GM12878 (cell line): ENCODE measurements around the gene DAAM1. TPM values are rescaled to one million over a fixed set of nuclear protein-coding genes. Genes with fewer than 3 reads are reported as not detected.

Source experiments
- ATAC-seq: fragments of 200-7000 bp; cut with Tn5 transposase; 3 replicates; pipeline ENCODE4 v1.9.1; 2020; ENCODE audit warnings: mild to moderate bottlenecking, moderate library complexity
- BruUV-seq: library from RNA; stranded (reverse); fragments of 400-500 nt; replicated peaks from 2 replicates; lab custom pipeline; 2021; lab: Mats Ljungman, UMichigan
- CTCF ChIA-PET: fragments of 300-600 bp; sonication (Branson Sonifier 250); formaldehyde crosslinking; extraction: SDS; loops from one replicate; lab custom pipeline; 2021; ENCODE audit warnings: inconsistent platforms; lab: Yijun Ruan, JAX
- POLR2A ChIA-PET: fragments of 350-600 bp; formaldehyde crosslinking; extraction: SDS; loops from one replicate; lab custom pipeline; 2021; ENCODE audit warnings: inconsistent platforms; lab: Charles Lee
- RAD21 ChIA-PET: fragments of 300-600 bp; sonication (Branson Sonifier 250); formaldehyde crosslinking; loops from one replicate; lab custom pipeline; 2023; ENCODE audit warnings: antibody characterized with exemption; ENCODE audit not compliant: unreplicated experiment; lab: Charles Lee
- SMC1A ChIA-PET: fragments of 300-600 bp; sonication (Branson Sonifier 250); formaldehyde crosslinking; loops from one replicate; lab custom pipeline; 2023; ENCODE audit not compliant: unreplicated experiment, uncharacterized antibody; lab: Charles Lee
- DNase-seq: peaks from one replicate; pipeline ENCODE4 v3.0.0-alpha.2; 2011; ENCODE audit warnings: low read depth, low spot score
- FAIRE-seq: peaks from 3 replicates; lab custom pipeline; 2011; peaks lifted over from hg19 to GRCh38; lab: Jason Lieb, UNC
- H2AFZ ChIP-seq: 2 replicates; pipeline ENCODE4 v1.6.0; 2011; ENCODE audit warnings: low read depth, low read length, control low read depth; ENCODE audit not compliant: control insufficient read depth
- H3K27ac ChIP-seq: 2 replicates; pipeline ENCODE4 v1.5.1; 2011; ENCODE audit warnings: control low read depth; ENCODE audit not compliant: control insufficient read depth, insufficient read depth
- H3K27me3 ChIP-seq, 2 experiments: replicated peaks in 1 of 2; 2 replicates each; pipeline versions ENCODE4 v1.6.0 to v1.6.1; 2011; ENCODE audit warnings: low read length in 1 of 2; ENCODE audit not compliant: control insufficient read depth in 2 of 2, insufficient read depth in 2 of 2
- H3K36me3 ChIP-seq, 2 experiments: 2 replicates each; pipeline ENCODE4 v1.5.1; 2011; ENCODE audit warnings: low read length in 1 of 2; ENCODE audit not compliant: control insufficient read depth in 2 of 2, insufficient read depth in 2 of 2
- H3K4me1 ChIP-seq: 2 replicates; pipeline ENCODE4 v1.6.1; 2011; ENCODE audit warnings: mild to moderate bottlenecking, low read length, moderate library complexity, mixed read lengths; ENCODE audit not compliant: control insufficient read depth, insufficient read depth
- H3K4me2 ChIP-seq: 2 replicates; pipeline ENCODE4 v1.6.0; 2011; ENCODE audit warnings: control low read depth; ENCODE audit not compliant: control insufficient read depth, insufficient read depth
- H3K4me3 ChIP-seq: fragments of 200-600 bp; sonication (generic); 2 replicates; pipeline ENCODE4 v1.5.1; 2016
- H3K79me2 ChIP-seq: 2 replicates; pipeline ENCODE4 v1.6.0; 2011; ENCODE audit warnings: low read length; ENCODE audit not compliant: control insufficient read depth, insufficient read depth
- H3K9ac ChIP-seq: 2 replicates; pipeline ENCODE4 v1.8.0; 2011; ENCODE audit warnings: low read length, control low read depth, mixed read lengths; ENCODE audit not compliant: control insufficient read depth, insufficient read depth
- H3K9me3 ChIP-seq: replicated peaks from 3 replicates; pipeline ENCODE4 v1.5.1; 2011; ENCODE audit warnings: mild to moderate bottlenecking, low read length; ENCODE audit not compliant: control insufficient read depth, insufficient read depth
- H4K20me1 ChIP-seq: 2 replicates; pipeline ENCODE4 v1.6.0; 2011; ENCODE audit not compliant: control insufficient read depth, insufficient read depth
- BHLHE40 ChIP-seq, 2 experiments: fragments of 450-650 bp in 1 of 2; IDR thresholded peaks; 2 replicates each; pipeline ENCODE4 v1.6.1; 2011 to 2017; ENCODE audit warnings: low read depth in 2 of 2, borderline replicate concordance in 1 of 2, improper control_type of control experiment in 1 of 2, low read length in 1 of 2, mild to moderate bottlenecking in 1 of 2
- BMI1 ChIP-seq: fragments of 450-650 bp; IDR thresholded peaks from 2 replicates; pipeline ENCODE4 v1.6.1; 2016; ENCODE audit warnings: mild to moderate bottlenecking, moderate library complexity, borderline replicate concordance
- CHD1 ChIP-seq: IDR thresholded peaks from 2 replicates; pipeline ENCODE4 v1.6.1; 2012; ENCODE audit warnings: low read depth, low read length, improper control_type of control experiment
- EED ChIP-seq: sonication (generic); IDR thresholded peaks from 2 replicates; pipeline ENCODE4 v1.6.1; 2016; ENCODE audit warnings: antibody characterized with exemption, low read depth
- EP300 ChIP-seq, 2 experiments: fragments of 150-350 bp in 1 of 2; IDR thresholded peaks; 2 replicates each; pipeline ENCODE4 v1.6.1; 2011 to 2012; ENCODE audit warnings: low read depth in 2 of 2, low read length in 2 of 2, borderline replicate concordance in 1 of 2, improper control_type of control experiment in 1 of 2, inconsistent platforms in 1 of 2; ENCODE audit not compliant: control insufficient read depth in 1 of 2
- KAT2A ChIP-seq: conservative IDR thresholded peaks from 2 replicates; pipeline ENCODE4 v1.6.1; 2011; ENCODE audit warnings: low read depth, low read length; ENCODE audit not compliant: control insufficient read depth
- KDM1A ChIP-seq: fragments of 200-600 bp; sonication (generic); IDR thresholded peaks from 2 replicates; pipeline ENCODE4 v1.6.1; 2016; ENCODE audit warnings: borderline replicate concordance
- MEF2A ChIP-seq: IDR thresholded peaks from 2 replicates; pipeline ENCODE4 v1.6.1; 2011; ENCODE audit warnings: low read depth, mild to moderate bottlenecking, low read length, moderate library complexity; ENCODE audit not compliant: insufficient read depth
- MEF2B ChIP-seq: fragments of 450-650 bp; IDR thresholded peaks from 2 replicates; pipeline ENCODE4 v1.6.1; 2018; ENCODE audit warnings: mild to moderate bottlenecking, moderate library complexity; ENCODE audit not compliant: partially characterized antibody, poor library complexity, severe bottlenecking
- MXI1 ChIP-seq: fragments of 150-350 bp; IDR thresholded peaks from 2 replicates; pipeline ENCODE4 v1.6.1; 2011; ENCODE audit warnings: low read depth, mild to moderate bottlenecking, inconsistent platforms, low read length, improper control_type of control experiment
- MYC ChIP-seq: IDR thresholded peaks from 2 replicates; pipeline ENCODE4 v1.6.1; 2011; ENCODE audit warnings: mild to moderate bottlenecking, low read length, moderate library complexity, inconsistent platforms; ENCODE audit not compliant: insufficient read depth, insufficient replicate concordance, insufficient read length, severe bottlenecking
- RAD51 ChIP-seq: fragments of 450-650 bp; IDR thresholded peaks from 2 replicates; pipeline ENCODE4 v1.6.1; 2016; ENCODE audit warnings: moderate library complexity, mild to moderate bottlenecking, inconsistent platforms
- RELA ChIP-seq: fragments of 450-650 bp; IDR thresholded peaks from 2 replicates; pipeline ENCODE4 v1.8.0; 2014; ENCODE audit warnings: borderline replicate concordance; ENCODE audit not compliant: partially characterized antibody
- SMAD5 ChIP-seq: IDR thresholded peaks from 2 replicates; pipeline ENCODE4 v1.6.1; 2016; ENCODE audit warnings: antibody characterized with exemption, low read depth
- SPI1 ChIP-seq: IDR thresholded peaks from 2 replicates; pipeline ENCODE4 v1.6.1; 2011; ENCODE audit warnings: low read depth, mild to moderate bottlenecking, low read length, moderate library complexity, borderline replicate concordance; ENCODE audit not compliant: insufficient read depth
- SREBF2 ChIP-seq: IDR thresholded peaks from 2 replicates; pipeline ENCODE4 v1.6.1; 2012; ENCODE audit warnings: mild to moderate bottlenecking, low read length
- TARDBP ChIP-seq: IDR thresholded peaks from 2 replicates; pipeline ENCODE4 v1.6.1; 2016; ENCODE audit warnings: borderline replicate concordance
- USF1 ChIP-seq: IDR thresholded peaks from 2 replicates; pipeline ENCODE4 v1.6.1; 2011; ENCODE audit warnings: borderline replicate concordance, low read depth, mild to moderate bottlenecking, moderate library complexity, mixed read lengths, low read length; ENCODE audit not compliant: insufficient read depth; ENCODE audit errors: extremely low read length
- USF2 ChIP-seq: IDR thresholded peaks from 2 replicates; pipeline ENCODE4 v1.6.1; 2011; ENCODE audit warnings: low read depth, low read length, improper control_type of control experiment, borderline replicate concordance
- in situ Hi-C: fragments of 300-500 bp; cut with MboI; formaldehyde crosslinking; loops from 9 replicates; pipeline ENCODE4 v1.14.3; 2018; ENCODE audit warnings: mixed read lengths
- intact Hi-C: fragments of 100-400 bp; cut with micrococcal nuclease; formaldehyde crosslinking; loops from one replicate; pipeline ENCODE4 v1.14.2; 2022; ENCODE audit not compliant: unreplicated experiment
- polyA plus RNA-seq, 11 experiments: library from polyadenylated mRNA; depleted of rRNA in 4 of 11; unstranded in 6 of 11; stranded (reverse) in 5 of 11; fragments of >200 nt; fragmentation: Nextera tagmentation in 4 of 11; fragmentation: Illumina TruSeq in 1 of 11; extraction: Ambion mirVana in 4 of 11; extraction: Trizol in 1 of 11; gene quantifications; 1 replicate in 1 of 11; 2 replicates in 10 of 11; pipeline versions ENCODE4 v1.2.1 to v1.2.3, GENCODE V29; 2011 to 2016; ENCODE audit warnings: inconsistent platforms in 2 of 11, missing spikeins in 2 of 11, low read depth in 1 of 11
- total RNA-seq, 4 experiments: library from RNA; depleted of rRNA in 3 of 4; stranded (reverse); fragments of >200 nt in 3 of 4; fragmentation: Illumina TruSeq in 1 of 4; extraction: Trizol in 1 of 4; gene quantifications; 2 replicates each; pipeline versions ENCODE4 v1.2.1 to v1.2.3, GENCODE V29; 2013 to 2021

Gene DAAM1
- total and polyA plus RNA-seq, 10 of the 15 experiments (the other 5 are each of a cell fraction or from before 2014, with no cell fraction given), result 13.8 to 32.4 (median 24.2) TPM

- TF ChIP-seq MEF2B (peak; percentile 76), MEF2A (peak; percentile 84), KDM1A (no peak), TARDBP (no peak), KAT2A (no peak), SREBF2 (no peak), SMAD5 (no peak), BMI1 (peak; percentile 90), EED (0 out of 2 replicates have a peak, but pooled peaks have one; percentile 18), MYC (no peak), BHLHE40 (IDR thresholded peaks at IDR 0.05; ENCODE audit: borderline replicate concordance in 1 of 2, low read depth in 2 of 2, low read length in 1 of 2) (peak in 1 of 2 experiments; percentile 55; a peak in 1 of 4 replicates), EP300 (IDR thresholded peaks at IDR 0.05; ENCODE audit: borderline replicate concordance in 1 of 2, control insufficient read depth in 1 of 2, low read depth in 2 of 2, low read length in 2 of 2) (peak; percentile 88 to 96), CHD1 (no peak), SPI1 (peak; percentile 82)
These were observed 87.2 kb downstream of the DAAM1 start (continued) for GRCh38 chr14:59275668-59276067.

- Histone ChIP-seq H3K4me1 (peaks cover 21% of the 10 kb centered on the region), H3K9ac (no peak overlapping the region), H3K36me3 (no peaks in the 10 kb centered on the region), H3K27me3 (no peaks in the 10 kb centered on the region), H3K4me2 (no peak overlapping the region), H3K4me3 (no peak overlapping the region), H3K27ac (peak overlapping the region; percentile 15; the same call in 1 of the 2 replicates), H2AFZ (no peak overlapping the region), H3K9me3 (no peaks in the 10 kb centered on the region), H4K20me1 (no peaks in the 10 kb centered on the region; the same call in 1 of the 2 replicates), H3K79me2 (no peaks in the 10 kb centered on the region)
- DNase-seq (no peak), FAIRE-seq (peak; percentile 23), ATAC-seq (peak; percentile 37)
- ChIA-PET CTCF (interaction anchor here (0.6 to 4.9 kb wide), 15 partner anchors 10 to 466 kb away, joined by 3 to 25 read pairs (median 5); partner anchors contain the start of gene DAAM1), RAD21 (interaction anchor here (1.2 to 4.2 kb wide), 23 partner anchors 10 to 150 kb away, joined by 3 to 40 read pairs (median 8); partner anchors contain the start of gene DAAM1), POLR2A (interaction anchor here (0.5 to 2.0 kb wide), 12 partner anchors 9 to 594 kb away, joined by 3 to 13 read pairs (median 4); no protein-coding TSS in a partner anchor), SMC1A (interaction anchor here (0.7 to 5.2 kb wide), 35 partner anchors 10 to 481 kb away, joined by 3 to 81 read pairs (median 8); partner anchors contain the start of genes DAAM1, JKAMP and L3HYPDH)
- in situ Hi-C loops, result no loop called here
- intact Hi-C loops, result no loop called here
- no TSS peak for BruUV-seq
- TF ChIP-seq RELA (no peak), USF1 (no peak), EP300 (IDR thresholded peaks at IDR 0.05; ENCODE audit: borderline replicate concordance in 1 of 2, control insufficient read depth in 1 of 2, low read depth in 2 of 2, low read length in 2 of 2) (peak; percentile 15 to 37; a peak in 1 of 4 replicates), RAD51 (peak; percentile 94), MXI1 (no peak), USF2 (peak; percentile 28; the same call in 1 of the 2 replicates)
These were observed 87.8 kb downstream of the DAAM1 start for GRCh38 chr14:59276235-59276634.
